Measurements from ENCODE around the gene LNPEP.
"Not testable (repeated sequence)": the region's sequence is repeated elsewhere in the genome, so short reads cannot be mapped to it uniquely, and the experiment has no call there.

The LNPEP gene

DNA sequence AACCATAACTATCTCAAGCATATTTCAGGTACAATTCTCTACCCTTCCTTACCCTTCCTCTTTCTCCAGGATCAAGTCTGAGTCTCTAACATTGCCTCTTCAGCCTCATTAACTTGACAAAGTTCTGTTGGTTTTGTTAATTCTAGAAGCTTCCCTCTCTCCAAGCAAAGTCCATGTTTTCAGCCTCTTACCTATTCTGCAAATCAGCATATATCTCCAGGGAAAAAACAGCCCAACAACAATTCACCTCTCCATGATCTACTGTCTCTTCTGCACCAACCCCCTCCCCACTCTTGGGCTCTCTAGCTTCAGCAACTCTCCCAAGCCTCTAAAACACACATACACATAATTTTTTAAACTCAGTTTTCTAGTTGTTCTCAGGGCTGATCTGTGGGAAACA lies 134.4 kb downstream of the LNPEP start:
- DNase-seq: no peak

DNA sequence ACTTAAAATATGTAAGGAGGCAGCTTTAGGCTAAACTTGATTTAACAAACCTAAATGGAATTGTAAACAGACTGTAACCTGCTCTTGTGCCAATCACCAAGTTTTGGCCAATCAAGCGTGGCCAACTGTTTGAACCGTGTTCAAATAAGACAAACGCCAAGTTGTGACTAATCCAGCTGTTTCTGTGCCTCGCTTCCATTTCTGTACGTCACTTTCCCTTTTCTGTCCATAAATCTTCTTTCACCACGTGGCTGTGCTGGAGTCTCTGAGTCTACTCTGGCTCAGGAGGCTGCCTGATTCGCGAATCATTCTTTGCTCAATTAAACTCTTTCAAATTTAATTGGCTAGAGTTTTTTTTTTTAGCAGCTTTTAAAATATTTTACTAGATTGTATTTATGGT lies 135.2 kb downstream of the LNPEP start:
- peak in 1 of 2 donors; percentile 12 for DNase-seq

DNA sequence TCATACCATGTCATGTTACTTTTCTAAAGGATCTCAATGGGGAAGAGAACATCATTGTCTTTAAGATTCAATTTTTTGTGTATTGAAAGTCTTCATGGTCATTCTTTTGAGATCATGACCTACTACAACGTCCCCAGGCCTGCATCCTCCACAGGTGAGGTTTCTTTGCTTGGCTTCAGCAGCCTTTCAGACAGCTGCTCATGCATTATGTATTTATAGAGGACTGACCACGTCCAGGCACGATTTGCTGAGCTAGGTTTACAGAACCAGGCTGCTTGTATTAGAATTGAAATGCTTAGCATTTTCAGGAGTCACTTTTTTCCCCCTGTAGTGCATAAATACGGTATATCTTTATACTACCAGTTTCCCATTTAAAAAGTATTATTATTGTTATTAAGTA lies 136.1 kb downstream of the LNPEP start:
- no peak for DNase-seq

DNA sequence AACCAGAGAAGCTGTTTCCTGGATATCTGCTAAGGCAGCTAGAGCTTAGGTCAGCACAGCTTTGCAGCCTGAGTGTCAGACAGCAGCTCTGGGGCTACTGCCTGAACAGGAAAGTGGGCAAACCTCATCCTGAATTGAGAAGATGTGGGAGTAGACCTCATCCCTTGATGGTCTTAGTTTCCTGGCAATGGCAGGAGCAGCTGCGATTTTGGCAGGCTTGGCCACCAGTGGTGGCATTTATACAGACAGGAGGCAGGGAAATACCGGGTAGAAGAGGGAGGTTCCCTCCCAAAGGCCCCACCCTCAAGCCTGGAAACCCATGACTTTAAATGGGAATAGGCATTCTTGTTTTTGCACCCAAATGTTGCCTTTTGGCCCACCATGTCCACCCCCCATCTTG lies 136.8 kb downstream of the LNPEP start:
- DNase-seq: no peak

- no peak for DNase-seq
These were observed 137.5 kb downstream of the LNPEP start for GRCh38 chr5:97073420-97073819.

GRCh38 chr5:97074859-97075489 lies 139.1 kb downstream of the LNPEP start:
- no peak for DNase-seq

DNA sequence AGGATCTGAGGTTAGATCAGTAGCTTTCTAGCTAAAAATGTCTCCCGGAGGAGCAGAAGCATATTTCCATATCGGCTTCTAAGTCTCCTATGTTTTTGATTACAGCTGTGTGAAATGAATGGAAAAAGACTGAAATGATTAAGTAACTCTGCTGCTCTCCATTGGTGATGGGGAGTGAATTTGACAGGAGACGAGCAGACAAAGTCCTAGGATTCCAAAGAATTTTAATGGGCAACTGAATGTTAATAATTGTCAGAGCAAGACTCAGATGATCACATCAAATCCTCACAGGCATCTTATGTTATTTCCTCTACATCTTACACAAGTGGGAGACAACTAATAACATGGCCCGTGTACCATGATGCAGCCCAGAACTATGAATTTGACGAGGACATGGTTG lies 139.8 kb downstream of the LNPEP start:
- no peak for DNase-seq

GRCh38 chr5:97076098-97076497 lies 140.2 kb downstream of the LNPEP start:
- no peak for DNase-seq

- DNase-seq: no peak
These were observed 141.4 kb downstream of the LNPEP start for GRCh38 chr5:97077246-97077645.

DNA sequence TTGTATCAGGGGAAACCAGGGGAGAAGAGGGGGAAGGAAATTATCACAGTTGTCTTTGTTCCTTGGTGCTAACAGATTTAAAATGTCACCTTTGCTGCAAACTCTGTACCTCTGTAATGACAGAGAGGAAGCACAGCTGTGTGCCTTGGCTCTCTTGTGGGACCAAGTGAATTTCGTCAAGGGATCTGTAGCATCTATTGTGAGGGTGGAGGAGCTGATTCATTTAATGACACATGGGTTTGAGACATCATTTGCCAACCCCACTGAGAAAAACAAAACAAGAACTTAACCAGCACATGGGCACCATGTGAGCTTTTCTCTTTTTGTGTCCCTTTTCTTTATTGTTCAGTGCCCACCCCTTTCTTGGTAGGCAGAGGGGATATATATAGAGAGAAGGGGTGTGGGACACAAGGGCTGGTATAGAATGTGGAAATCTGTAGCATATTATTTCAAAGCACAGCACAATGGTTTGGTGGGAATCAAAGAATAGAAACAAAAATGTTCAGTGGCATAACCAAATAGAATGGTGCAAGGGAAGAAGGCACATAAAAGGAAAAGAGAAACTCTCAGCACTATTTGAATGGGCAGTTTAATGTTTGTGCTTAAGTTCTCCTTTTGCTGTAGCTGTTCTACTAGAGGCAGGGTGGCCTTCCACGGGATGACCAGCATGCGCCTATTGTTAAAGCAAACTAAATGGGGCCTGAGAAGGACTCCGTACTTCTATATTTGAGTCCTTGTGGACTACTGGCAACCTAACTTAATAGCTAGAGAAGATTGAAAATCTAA lies 143.3 kb downstream of the LNPEP start:
- DNase-seq: no peak

DNA sequence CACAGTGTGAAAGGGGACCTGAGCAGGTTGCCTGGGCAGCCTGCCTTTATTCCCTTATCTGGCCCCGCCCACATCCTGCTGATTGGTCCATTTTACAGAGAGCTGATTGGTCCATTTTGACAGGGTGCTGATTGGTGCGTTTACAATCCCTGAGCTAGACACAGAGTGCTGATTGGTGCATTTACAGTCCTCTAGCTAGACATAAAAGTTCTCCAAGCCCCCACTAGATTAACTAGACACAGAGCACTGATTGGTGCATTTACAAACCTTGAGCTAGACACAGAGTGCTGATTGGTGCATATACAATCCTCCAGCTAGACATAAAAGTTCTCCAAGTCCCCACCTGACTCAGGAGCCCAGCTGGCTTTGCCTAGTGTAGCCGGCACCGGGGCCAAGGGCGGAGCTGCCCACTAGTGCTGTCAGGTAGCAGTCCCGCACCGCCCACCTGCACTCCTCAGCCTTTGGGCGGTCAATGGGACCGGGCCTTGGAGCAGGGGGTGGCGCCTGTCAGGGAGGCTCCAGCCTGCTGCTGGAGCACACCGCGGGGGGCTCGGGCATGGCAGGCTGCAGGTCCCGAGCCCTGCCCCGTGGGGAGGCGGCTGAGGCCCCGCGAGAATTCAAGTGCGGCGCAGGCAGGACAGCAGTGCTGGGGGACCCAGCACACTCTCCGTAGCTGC lies 149.0 kb downstream of the LNPEP start:
- DNase-seq: not testable (repeated sequence)

GRCh38 chr5:97085459-97086181 lies 149.7 kb downstream of the LNPEP start:
- no peak for DNase-seq
